Liver (tissue), 9 donors: ENCODE results near the gene FAM170B. TPM values are rescaled to one million over a fixed set of nuclear protein-coding genes. Genes with fewer than 3 reads are reported as not detected.

Experiments used
- DNase-seq: peaks from one replicate; pipeline ENCODE4 v3.0.0-alpha.2; 2017; ENCODE audit warnings: low spot score
- H3K27ac ChIP-seq, 2 donors: one replicate each; pipeline ENCODE4 v1.7.0; 2013; ENCODE audit warnings: inconsistent platforms in 2 of 2, low read length in 2 of 2, control low read depth in 1 of 2, low read depth in 1 of 2, mild to moderate bottlenecking in 1 of 2
- H3K27me3 ChIP-seq, 4 donors: one replicate each; pipeline versions ENCODE4 v1.6.1 to v1.7.0; 2013; ENCODE audit warnings: low read length in 3 of 4, inconsistent platforms in 1 of 4, mild to moderate bottlenecking in 1 of 4, moderate library complexity in 1 of 4; ENCODE audit not compliant: control insufficient read depth in 4 of 4, insufficient read depth in 4 of 4
- H3K36me3 ChIP-seq, 4 donors: one replicate each; pipeline versions ENCODE4 v1.6.1 to v1.7.0; 2013; ENCODE audit warnings: low read length in 3 of 4, mild to moderate bottlenecking in 3 of 4, low read depth in 1 of 4, moderate library complexity in 1 of 4; ENCODE audit not compliant: control insufficient read depth in 4 of 4, insufficient read depth in 3 of 4
- H3K4me1 ChIP-seq, 4 donors: one replicate each; pipeline versions ENCODE4 v1.6.1 to v1.7.0; 2013; ENCODE audit warnings: low read length in 3 of 4, mild to moderate bottlenecking in 3 of 4, moderate library complexity in 1 of 4; ENCODE audit not compliant: control insufficient read depth in 4 of 4, insufficient read depth in 4 of 4
- H3K4me3 ChIP-seq, 3 donors: one replicate each; pipeline versions ENCODE4 v1.6.1 to v1.7.0; 2013; ENCODE audit warnings: low read length in 3 of 3, control low read depth in 1 of 3, low read depth in 1 of 3, mild to moderate bottlenecking in 1 of 3
- H3K9ac ChIP-seq, 2 donors: one replicate each; pipeline ENCODE4 v1.7.0; 2013; ENCODE audit warnings: low read length in 2 of 2, mild to moderate bottlenecking in 2 of 2, moderate library complexity in 2 of 2, control low read depth in 1 of 2, low read depth in 1 of 2
- H3K9me3 ChIP-seq, 4 donors: one replicate each; pipeline versions ENCODE4 v1.6.1 to v1.7.0; 2013; ENCODE audit warnings: low read length in 3 of 4; ENCODE audit not compliant: control insufficient read depth in 4 of 4
- EGR1 ChIP-seq, 2 donors: IDR thresholded peaks; 2 replicates each; pipeline ENCODE4 v1.6.1; 2016 to 2018; ENCODE audit warnings: antibody characterized with exemption in 2 of 2, low read depth in 2 of 2
- FOXA1 ChIP-seq: IDR thresholded peaks from 2 replicates; pipeline ENCODE4 v1.6.1; 2016; ENCODE audit warnings: antibody characterized with exemption
- FOXA2 ChIP-seq: IDR thresholded peaks from 2 replicates; pipeline ENCODE4 v1.6.1; 2016; ENCODE audit warnings: antibody characterized with exemption
- HNF4A ChIP-seq, 2 donors: conservative IDR thresholded peaks; 2 replicates each; pipeline ENCODE4 v1.6.1; 2016; ENCODE audit warnings: antibody characterized with exemption in 2 of 2, mild to moderate bottlenecking in 2 of 2
- RAD21 ChIP-seq, 2 donors: IDR thresholded peaks; 2 replicates each; pipeline ENCODE4 v1.6.1; 2016; ENCODE audit warnings: antibody characterized with exemption in 2 of 2, mild to moderate bottlenecking in 2 of 2
- RXRA ChIP-seq, 2 donors: IDR thresholded peaks; 2 replicates each; pipeline ENCODE4 v1.6.1; 2017 to 2018; ENCODE audit warnings: antibody characterized with exemption in 2 of 2, mild to moderate bottlenecking in 1 of 2
- SP1 ChIP-seq: IDR thresholded peaks from 2 replicates; pipeline ENCODE4 v1.6.1; 2018; ENCODE audit warnings: antibody characterized with exemption, mild to moderate bottlenecking
- TAF1 ChIP-seq: conservative IDR thresholded peaks from 2 replicates; pipeline ENCODE4 v1.6.1; 2016; ENCODE audit warnings: antibody characterized with exemption, mild to moderate bottlenecking
- YY1 ChIP-seq: IDR thresholded peaks from 2 replicates; pipeline ENCODE4 v1.6.1; 2016; ENCODE audit warnings: antibody characterized with exemption, mild to moderate bottlenecking
- WGBS: extraction: QIAGEN DNeasy Blood & Tissue Kit; methylation state at CpG from one replicate; pipeline ENCODE4 v1.1.7; 2013; 5-methylcytosine and 5-hydroxymethylcytosine counted together
- polyA plus RNA-seq, 2 donors: library from polyadenylated mRNA; stranded (reverse) in 1 of 2; unstranded in 1 of 2; fragments of 200-250 nt in 1 of 2; fragments of >200 nt in 1 of 2; fragmentation: Nextera tagmentation in 1 of 2; extraction: Ambion mirVana in 1 of 2; gene quantifications; one replicate each; pipeline versions ENCODE4 v1.2.1 to v1.2.3, GENCODE V29; 2013 to 2015
- total RNA-seq, 2 donors: library from RNA; depleted of rRNA; stranded (reverse); fragments of >200 nt; gene quantifications; one replicate each; pipeline ENCODE4 v1.2.3, GENCODE V29; 2014
- TF ChIP-seq, protein P1 (sequence below): IDR thresholded peaks from 2 replicates; pipeline ENCODE4 v1.6.1; 2016; ENCODE audit warnings: antibody characterized with exemption
- TF ChIP-seq, protein P2 (sequence below): IDR thresholded peaks from 2 replicates; pipeline ENCODE4 v1.6.1; 2016; ENCODE audit warnings: antibody characterized with exemption
- TF ChIP-seq, protein P3 (sequence below): IDR thresholded peaks from 2 replicates; pipeline ENCODE4 v1.6.1; 2016; ENCODE audit warnings: antibody characterized with exemption
- donor health status: healthy.
- donor health status: healthy.
- donor health status: healthy.
- donor health status: healthy.
- donor health status: healthy.

The FAM170B gene
- total and polyA plus RNA-seq, 4 donors = not detected

DNA sequence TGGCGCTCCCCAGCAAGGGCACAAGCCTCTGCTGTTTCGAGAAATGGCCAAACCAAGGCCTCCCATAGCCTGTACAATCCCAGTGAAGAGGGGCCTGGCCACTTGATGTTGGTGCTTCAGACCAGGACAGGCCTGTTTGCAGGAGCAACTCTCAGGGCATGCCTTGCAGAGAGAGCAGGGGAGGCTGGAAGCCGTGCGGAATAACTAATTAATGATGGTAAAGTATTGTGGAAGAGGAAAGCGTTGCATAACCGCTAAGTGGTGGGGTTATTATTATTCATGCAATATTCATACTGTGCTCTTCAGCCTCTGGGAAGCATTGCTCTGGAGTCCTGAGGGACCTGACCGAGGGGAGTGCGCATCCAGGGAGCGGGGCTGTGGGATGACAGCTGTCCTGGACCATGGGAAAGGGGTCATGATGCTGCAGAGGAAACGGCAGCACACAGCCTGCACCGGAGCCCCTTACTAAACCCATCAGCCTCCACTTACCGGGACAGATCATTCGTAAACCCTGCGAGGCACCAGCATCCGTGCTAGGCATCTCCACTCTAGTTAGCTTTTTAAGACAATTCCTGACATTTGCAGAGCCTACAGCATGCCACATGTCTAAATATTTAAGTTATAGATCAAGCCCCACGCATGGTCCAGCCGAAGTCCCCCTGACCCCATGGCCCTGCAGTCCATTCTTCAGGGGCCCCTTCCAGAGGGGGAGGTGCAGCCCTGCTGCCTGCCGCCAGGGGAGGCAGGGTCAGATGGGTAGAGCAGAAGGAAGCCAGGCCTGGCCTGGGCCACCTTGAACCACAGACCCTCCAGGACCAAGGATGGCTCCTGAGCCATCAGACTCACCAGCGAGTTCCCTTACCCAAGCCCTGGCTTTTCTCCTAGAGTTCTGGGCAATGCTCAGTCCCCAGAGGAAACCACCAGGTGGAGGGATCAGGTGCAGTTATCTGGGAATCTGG, 42.8 kb upstream of the FAM170B start:
- peak; percentile 17 for DNase-seq
- H3K4me3 ChIP-seq = no peak overlapping the region
- TF ChIP-seq RAD21 (IDR thresholded peaks at IDR 0.05) (no peak), RXRA (IDR thresholded peaks at IDR 0.05) (no peak), SP1 (no peak), HNF4A (conservative IDR thresholded peaks at IDR 0.05) (no peak), FOXA2 (no peak), TAF1 (no peak), EGR1 (IDR thresholded peaks at IDR 0.05; ENCODE audit: low read depth in 2 of 2) (no peak)
- TF ChIP-seq, protein P1, sequence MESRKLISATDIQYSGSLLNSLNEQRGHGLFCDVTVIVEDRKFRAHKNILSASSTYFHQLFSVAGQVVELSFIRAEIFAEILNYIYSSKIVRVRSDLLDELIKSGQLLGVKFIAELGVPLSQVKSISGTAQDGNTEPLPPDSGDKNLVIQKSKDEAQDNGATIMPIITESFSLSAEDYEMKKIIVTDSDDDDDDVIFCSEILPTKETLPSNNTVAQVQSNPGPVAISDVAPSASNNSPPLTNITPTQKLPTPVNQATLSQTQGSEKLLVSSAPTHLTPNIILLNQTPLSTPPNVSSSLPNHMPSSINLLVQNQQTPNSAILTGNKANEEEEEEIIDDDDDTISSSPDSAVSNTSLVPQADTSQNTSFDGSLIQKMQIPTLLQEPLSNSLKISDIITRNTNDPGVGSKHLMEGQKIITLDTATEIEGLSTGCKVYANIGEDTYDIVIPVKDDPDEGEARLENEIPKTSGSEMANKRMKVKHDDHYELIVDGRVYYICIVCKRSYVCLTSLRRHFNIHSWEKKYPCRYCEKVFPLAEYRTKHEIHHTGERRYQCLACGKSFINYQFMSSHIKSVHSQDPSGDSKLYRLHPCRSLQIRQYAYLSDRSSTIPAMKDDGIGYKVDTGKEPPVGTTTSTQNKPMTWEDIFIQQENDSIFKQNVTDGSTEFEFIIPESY = no peak
- TF ChIP-seq, protein P2, sequence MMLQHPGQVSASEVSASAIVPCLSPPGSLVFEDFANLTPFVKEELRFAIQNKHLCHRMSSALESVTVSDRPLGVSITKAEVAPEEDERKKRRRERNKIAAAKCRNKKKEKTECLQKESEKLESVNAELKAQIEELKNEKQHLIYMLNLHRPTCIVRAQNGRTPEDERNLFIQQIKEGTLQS = no peak
- peak overlapping the region; percentile 55 to 67 for H3K27ac ChIP-seq
- 91% methylated on average over 19 of the region's 19 CpGs for WGBS
- no peak overlapping the region for H3K9ac ChIP-seq
- no peaks in the 10 kb centered on the region for H3K27me3 ChIP-seq
- H3K4me1 ChIP-seq = no peaks in the 10 kb centered on the region
- H3K36me3 ChIP-seq = no peaks in the 10 kb centered on the region
- H3K9me3 ChIP-seq = no peaks in the 10 kb centered on the region

DNA sequence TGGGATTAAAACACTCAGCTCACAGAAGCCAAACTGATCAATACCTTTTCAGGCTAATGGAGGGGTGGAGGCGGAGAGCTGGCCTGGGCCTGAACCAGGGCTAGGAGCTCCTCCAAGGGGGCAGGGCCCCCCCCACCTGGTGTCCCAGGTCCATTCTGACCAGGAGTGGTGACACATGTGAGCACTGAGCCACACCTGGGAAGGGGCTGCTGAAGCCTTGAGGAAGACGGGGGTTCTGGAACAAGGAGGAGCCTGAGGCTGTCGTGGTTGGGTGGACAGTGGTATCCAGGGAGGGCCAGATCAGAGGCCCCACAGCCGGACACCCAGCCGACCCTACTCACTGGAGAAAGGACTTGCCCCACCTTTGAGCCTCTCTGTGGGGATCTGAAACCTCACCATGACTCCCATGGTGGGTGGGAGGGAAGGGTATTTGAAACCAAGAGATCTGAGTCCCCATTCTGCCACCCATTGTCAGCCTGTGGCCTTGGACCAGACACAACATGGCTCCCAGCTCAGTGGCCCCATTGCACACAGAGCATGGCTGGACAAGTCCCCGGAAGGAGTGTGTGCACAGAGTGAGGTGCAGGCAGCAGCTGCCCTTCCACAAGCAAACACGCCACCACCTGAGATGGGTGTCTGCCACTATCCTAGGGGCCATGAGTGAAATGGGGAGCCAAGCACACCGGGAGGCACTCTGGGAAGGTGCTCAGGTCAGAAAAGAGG, 41.9 kb upstream of the FAM170B start:
- H3K9me3 ChIP-seq = no peaks in the 10 kb centered on the region
- no peaks in the 10 kb centered on the region for H3K27me3 ChIP-seq
- no peak for TF ChIP-seq FOXA1
- TF ChIP-seq, protein P3, sequence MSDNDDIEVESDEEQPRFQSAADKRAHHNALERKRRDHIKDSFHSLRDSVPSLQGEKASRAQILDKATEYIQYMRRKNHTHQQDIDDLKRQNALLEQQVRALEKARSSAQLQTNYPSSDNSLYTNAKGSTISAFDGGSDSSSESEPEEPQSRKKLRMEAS = no peak
- peak; percentile 21 for DNase-seq
- no peaks in the 10 kb centered on the region for H3K36me3 ChIP-seq
- H3K27ac ChIP-seq = no peak overlapping the region
- no peak overlapping the region for H3K9ac ChIP-seq
- no peak overlapping the region for H3K4me3 ChIP-seq
- WGBS = 95% methylated on average over 8 of the region's 8 CpGs
- H3K4me1 ChIP-seq = no peaks in the 10 kb centered on the region

DNA sequence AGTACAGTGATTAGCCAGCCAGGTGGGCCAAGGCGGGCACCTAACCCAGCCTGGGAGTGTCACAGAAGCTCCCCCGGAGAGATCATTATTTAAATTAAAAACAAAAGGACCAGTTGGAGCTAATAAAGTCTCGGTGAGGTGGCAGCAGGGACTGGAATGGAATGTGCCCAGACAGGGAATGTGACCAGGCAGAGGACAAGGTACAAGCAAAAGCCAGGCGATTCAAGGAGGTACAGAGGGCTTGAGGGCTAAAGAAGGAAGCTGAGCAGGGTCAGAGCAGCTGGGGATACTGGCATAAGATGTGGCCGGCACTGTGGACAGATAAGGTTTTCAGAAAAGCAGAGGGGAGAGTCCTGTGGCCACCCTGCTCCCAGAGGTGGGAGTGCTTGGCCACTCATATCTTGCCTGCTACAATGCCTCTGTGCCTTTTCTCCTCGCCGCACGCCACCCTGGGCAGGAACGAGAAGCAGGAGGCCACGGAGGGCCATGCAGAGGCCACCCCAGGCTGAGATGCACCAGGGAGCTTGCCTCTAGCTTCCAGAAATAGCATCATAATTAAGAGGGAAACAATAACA, 41.2 kb upstream of the FAM170B start:
- no peaks in the 10 kb centered on the region for H3K4me1 ChIP-seq
- H3K4me3 ChIP-seq = no peak overlapping the region
- no peaks in the 10 kb centered on the region for H3K9me3 ChIP-seq
- H3K36me3 ChIP-seq = no peaks in the 10 kb centered on the region
- H3K27ac ChIP-seq = no peak overlapping the region
- DNase-seq = no peak
- no peak for TF ChIP-seq RXRA (IDR thresholded peaks at IDR 0.05)
- TF ChIP-seq TAF1 = no peak
- no peak for TF ChIP-seq SP1
- TF ChIP-seq YY1 = no peak
- TF ChIP-seq HNF4A (conservative IDR thresholded peaks at IDR 0.05) = no peak
- WGBS = 85% methylated on average over 10 of the region's 10 CpGs
- no peaks in the 10 kb centered on the region for H3K27me3 ChIP-seq
- no peak overlapping the region for H3K9ac ChIP-seq
